Hepatocyte (in vitro differentiated cells): Measurements from ENCODE around the gene DCTN2.

Experiments
- EZH2 ChIP-seq: fragments of 200-600 bp; sonication (generic); IDR thresholded peaks from 2 replicates; pipeline ENCODE4 v1.6.1; 2016; ENCODE audit warnings: antibody characterized with exemption, mild to moderate bottlenecking, borderline replicate concordance
- TF ChIP-seq, protein P1 (sequence below): fragments of 200-600 bp; sonication (generic); IDR thresholded peaks from 2 replicates; pipeline ENCODE4 v1.5.1; 2016; ENCODE audit warnings: antibody characterized with exemption, mild to moderate bottlenecking; ENCODE audit not compliant: poor library complexity

GRCh38 chr12:57515408-57515933 is 31.5 kb downstream of the DCTN2 start:
- TF ChIP-seq, protein P1, sequence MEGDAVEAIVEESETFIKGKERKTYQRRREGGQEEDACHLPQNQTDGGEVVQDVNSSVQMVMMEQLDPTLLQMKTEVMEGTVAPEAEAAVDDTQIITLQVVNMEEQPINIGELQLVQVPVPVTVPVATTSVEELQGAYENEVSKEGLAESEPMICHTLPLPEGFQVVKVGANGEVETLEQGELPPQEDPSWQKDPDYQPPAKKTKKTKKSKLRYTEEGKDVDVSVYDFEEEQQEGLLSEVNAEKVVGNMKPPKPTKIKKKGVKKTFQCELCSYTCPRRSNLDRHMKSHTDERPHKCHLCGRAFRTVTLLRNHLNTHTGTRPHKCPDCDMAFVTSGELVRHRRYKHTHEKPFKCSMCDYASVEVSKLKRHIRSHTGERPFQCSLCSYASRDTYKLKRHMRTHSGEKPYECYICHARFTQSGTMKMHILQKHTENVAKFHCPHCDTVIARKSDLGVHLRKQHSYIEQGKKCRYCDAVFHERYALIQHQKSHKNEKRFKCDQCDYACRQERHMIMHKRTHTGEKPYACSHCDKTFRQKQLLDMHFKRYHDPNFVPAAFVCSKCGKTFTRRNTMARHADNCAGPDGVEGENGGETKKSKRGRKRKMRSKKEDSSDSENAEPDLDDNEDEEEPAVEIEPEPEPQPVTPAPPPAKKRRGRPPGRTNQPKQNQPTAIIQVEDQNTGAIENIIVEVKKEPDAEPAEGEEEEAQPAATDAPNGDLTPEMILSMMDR, result no peak
- no peak for TF ChIP-seq EZH2
